ENCODE results near the gene FMN2. TPM values are rescaled to one million over a fixed set of nuclear protein-coding genes. Genes with fewer than 3 reads are reported as not detected.

Gene FMN2
- total RNA-seq, 2 experiments from 2014 or later, result not detected

GRCh38 chr1:240350910-240351331, 259.2 kb downstream of the FMN2 start:
- DNase-seq, result no peak
- Mint-ChIP-seq H3K36me3 (ENCODE audit: low read depth) (no peaks in the 10 kb centered on the region), H3K4me3 (no peak overlapping the region), H3K27me3 (no peaks in the 10 kb centered on the region), H3K4me1 (ENCODE audit: low read depth) (no peaks in the 10 kb centered on the region), H3K9me3 (peaks cover 16% of the 10 kb centered on the region), H3K27ac (no peak overlapping the region)
- TF ChIP-seq, protein P1, sequence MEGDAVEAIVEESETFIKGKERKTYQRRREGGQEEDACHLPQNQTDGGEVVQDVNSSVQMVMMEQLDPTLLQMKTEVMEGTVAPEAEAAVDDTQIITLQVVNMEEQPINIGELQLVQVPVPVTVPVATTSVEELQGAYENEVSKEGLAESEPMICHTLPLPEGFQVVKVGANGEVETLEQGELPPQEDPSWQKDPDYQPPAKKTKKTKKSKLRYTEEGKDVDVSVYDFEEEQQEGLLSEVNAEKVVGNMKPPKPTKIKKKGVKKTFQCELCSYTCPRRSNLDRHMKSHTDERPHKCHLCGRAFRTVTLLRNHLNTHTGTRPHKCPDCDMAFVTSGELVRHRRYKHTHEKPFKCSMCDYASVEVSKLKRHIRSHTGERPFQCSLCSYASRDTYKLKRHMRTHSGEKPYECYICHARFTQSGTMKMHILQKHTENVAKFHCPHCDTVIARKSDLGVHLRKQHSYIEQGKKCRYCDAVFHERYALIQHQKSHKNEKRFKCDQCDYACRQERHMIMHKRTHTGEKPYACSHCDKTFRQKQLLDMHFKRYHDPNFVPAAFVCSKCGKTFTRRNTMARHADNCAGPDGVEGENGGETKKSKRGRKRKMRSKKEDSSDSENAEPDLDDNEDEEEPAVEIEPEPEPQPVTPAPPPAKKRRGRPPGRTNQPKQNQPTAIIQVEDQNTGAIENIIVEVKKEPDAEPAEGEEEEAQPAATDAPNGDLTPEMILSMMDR (IDR thresholded peaks at IDR 0.05), result no peak
- no peak for ATAC-seq
- intact Hi-C loops (cut with micrococcal nuclease), result no loop called here
- ChIA-PET POLR2A (no interaction called here), CTCF (no interaction called here)

DNA sequence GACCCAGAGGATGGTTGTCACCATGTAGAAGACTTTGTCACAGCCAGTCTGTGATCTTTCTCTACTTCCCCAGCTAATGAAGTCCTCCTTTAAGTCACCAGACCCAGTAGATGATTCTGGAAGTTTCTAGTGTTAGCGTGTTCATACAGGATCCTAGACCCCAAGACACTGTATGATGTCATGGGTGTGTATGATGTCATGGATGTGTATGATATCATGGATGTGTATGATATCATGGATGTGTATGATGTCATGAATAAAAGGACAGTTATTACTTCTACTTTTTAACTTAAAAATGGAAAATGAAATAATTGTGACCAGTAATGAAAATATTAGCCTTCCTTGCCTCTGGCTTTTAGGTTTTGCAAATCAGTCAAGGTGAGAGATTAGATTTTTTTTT, 260.0 kb downstream of the FMN2 start:
- no peak overlapping the region for H3K27ac Mint-ChIP-seq
- ATAC-seq (no peak), DNase-seq (no peak)
- intact Hi-C loops (cut with micrococcal nuclease), result no loop called here
- H3K4me3 Mint-ChIP-seq, result no peak overlapping the region
- H3K4me1 Mint-ChIP-seq (ENCODE audit: low read depth), result no peaks in the 10 kb centered on the region
- no peaks in the 10 kb centered on the region for H3K36me3 Mint-ChIP-seq (ENCODE audit: low read depth)
- no peaks in the 10 kb centered on the region for H3K27me3 Mint-ChIP-seq
- CTCF ChIA-PET, result no interaction called here
- H3K9me3 Mint-ChIP-seq, result peaks cover 16% of the 10 kb centered on the region
- TF ChIP-seq, protein P1 (IDR thresholded peaks at IDR 0.05), result no peak
- POLR2A ChIA-PET, result no interaction called here

GRCh38 chr1:240352769-240353168, 261.1 kb downstream of the FMN2 start:
- POLR2A ChIA-PET, result no interaction called here
- ATAC-seq (no peak), DNase-seq (no peak)
- CTCF ChIA-PET, result no interaction called here
- TF ChIP-seq, protein P1 (IDR thresholded peaks at IDR 0.05), result no peak
- Mint-ChIP-seq H3K4me1 (ENCODE audit: low read depth) (no peaks in the 10 kb centered on the region), H3K27me3 (no peaks in the 10 kb centered on the region), H3K4me3 (no peak overlapping the region), H3K27ac (no peak overlapping the region), H3K36me3 (ENCODE audit: low read depth) (no peaks in the 10 kb centered on the region), H3K9me3 (peaks cover 13% of the 10 kb centered on the region)
- intact Hi-C loops (cut with micrococcal nuclease), result no loop called here

- ChIA-PET POLR2A (no interaction called here), CTCF (no interaction called here)
- no peak for ATAC-seq
- TF ChIP-seq, protein P1 (IDR thresholded peaks at IDR 0.05), result no peak
- intact Hi-C loops (cut with micrococcal nuclease), result no loop called here
- H3K4me1 Mint-ChIP-seq (ENCODE audit: low read depth), result no peaks in the 10 kb centered on the region
- H3K27ac Mint-ChIP-seq, result no peak overlapping the region
- H3K36me3 Mint-ChIP-seq (ENCODE audit: low read depth), result no peaks in the 10 kb centered on the region
- DNase-seq, result no peak
- no peaks in the 10 kb centered on the region for H3K27me3 Mint-ChIP-seq
- peaks cover 4% of the 10 kb centered on the region for H3K9me3 Mint-ChIP-seq
- no peak overlapping the region for H3K4me3 Mint-ChIP-seq
These were observed 264.9 kb downstream of the FMN2 start for GRCh38 chr1:240356568-240356967.

DNA sequence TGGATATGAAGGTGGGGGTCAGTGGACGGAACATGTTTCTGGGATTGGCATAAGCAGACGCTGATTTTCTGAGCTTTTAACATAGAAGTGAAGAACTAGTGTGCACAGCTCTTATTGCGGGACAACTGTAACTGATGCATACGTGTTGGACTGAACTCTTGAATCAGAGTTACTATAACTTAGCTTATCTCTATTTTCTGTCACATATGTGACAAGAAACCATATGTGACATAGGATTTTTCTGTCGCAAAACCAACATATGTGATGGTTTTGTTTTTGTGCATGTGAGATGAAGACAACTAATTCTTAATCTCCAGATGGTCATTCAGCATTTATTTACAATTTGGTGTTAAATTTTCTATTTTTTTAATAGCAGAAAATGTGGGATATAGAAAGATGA, 270.4 kb downstream of the FMN2 start:
- no peaks in the 10 kb centered on the region for H3K27me3 Mint-ChIP-seq
- ChIA-PET POLR2A (no interaction called here), CTCF (no interaction called here)
- TF ChIP-seq, protein P1 (IDR thresholded peaks at IDR 0.05), result no peak
- no peaks in the 10 kb centered on the region for H3K36me3 Mint-ChIP-seq (ENCODE audit: low read depth)
- ATAC-seq (no peak), DNase-seq (no peak)
- intact Hi-C loops (cut with micrococcal nuclease), result no loop called here
- no peaks in the 10 kb centered on the region for H3K4me1 Mint-ChIP-seq (ENCODE audit: low read depth)
- no peak overlapping the region for H3K4me3 Mint-ChIP-seq
- H3K27ac Mint-ChIP-seq, result no peak overlapping the region
- H3K9me3 Mint-ChIP-seq, result no peaks in the 10 kb centered on the region
